Ishikawa (cell line): ENCODE data around the gene SSTR1.

ENCODE experiments used
- CEBPB ChIP-seq: IDR thresholded peaks from 2 replicates; pipeline ENCODE4 v1.6.1; 2012
- CREB1 ChIP-seq: IDR thresholded peaks from 2 replicates; pipeline ENCODE4 v1.6.1; 2012; ENCODE audit warnings: low read depth
- EGR1 ChIP-seq: IDR thresholded peaks from 2 replicates; pipeline ENCODE4 v1.6.1; 2012
- EP300 ChIP-seq: IDR thresholded peaks from 2 replicates; pipeline ENCODE4 v1.6.1; 2012; ENCODE audit warnings: borderline replicate concordance
- NFIC ChIP-seq: IDR thresholded peaks from 2 replicates; pipeline ENCODE4 v1.6.1; 2012
- RAD21 ChIP-seq: IDR thresholded peaks from 2 replicates; pipeline ENCODE4 v1.6.1; 2012; ENCODE audit warnings: low read depth
- REST ChIP-seq: IDR thresholded peaks from 2 replicates; pipeline ENCODE4 v1.6.1; 2012; ENCODE audit warnings: low read depth, mild to moderate bottlenecking
- TAF1 ChIP-seq: IDR thresholded peaks from 2 replicates; pipeline ENCODE4 v1.6.1; 2012; ENCODE audit warnings: low read depth, mild to moderate bottlenecking
- TCF12 ChIP-seq: IDR thresholded peaks from 2 replicates; pipeline ENCODE4 v1.6.1; 2012; ENCODE audit warnings: low read depth
- TEAD4 ChIP-seq: IDR thresholded peaks from 2 replicates; pipeline ENCODE4 v1.6.1; 2012
- USF1 ChIP-seq: IDR thresholded peaks from 2 replicates; pipeline ENCODE4 v1.6.1; 2012

GRCh38 chr14:38255408-38255672 lies 47.6 kb downstream of the SSTR1 start:
- TF ChIP-seq TAF1 (no peak), RAD21 (no peak), REST (no peak), NFIC (no peak), CREB1 (no peak), CEBPB (no peak), EP300 (no peak), TCF12 (no peak), EGR1 (no peak), USF1 (no peak), TEAD4 (no peak)
